GM23338 (cell line): ENCODE data around the gene SLC50A1. TPM values are rescaled to one million over a fixed set of nuclear protein-coding genes. Genes with fewer than 3 reads are reported as not detected.

Experiments
- ATAC-seq: fragments of 200-7000 bp; cut with Tn5 transposase; 3 replicates; pipeline ENCODE4 v1.9.1; 2020
- DNase-seq: peaks from one replicate; pipeline ENCODE4 v3.0.0-alpha.2; 2015; ENCODE audit warnings: low spot score
- H2AFZ ChIP-seq: fragments of 200-600 bp; sonication (generic); 2 replicates; pipeline ENCODE4 v1.8.0; 2016; ENCODE audit warnings: antibody characterized with exemption, mild to moderate bottlenecking, moderate library complexity
- H3F3A ChIP-seq: fragments of 200-600 bp; sonication (generic); replicated peaks from 2 replicates; pipeline ENCODE4 v1.8.0; 2017; ENCODE audit warnings: antibody characterized with exemption, mixed run types, low read depth
- H3K27ac ChIP-seq: fragments of 200-600 bp; sonication (generic); 2 replicates; pipeline ENCODE4 v1.6.1; 2016; ENCODE audit warnings: low read depth
- H3K27me3 ChIP-seq: fragments of 200-600 bp; sonication (generic); 2 replicates; pipeline ENCODE4 v1.8.0; 2016; ENCODE audit warnings: mild to moderate bottlenecking, mixed run types, moderate library complexity; ENCODE audit not compliant: insufficient read depth
- H3K36me3 ChIP-seq: fragments of 200-600 bp; sonication (generic); 2 replicates; pipeline ENCODE4 v1.8.0; 2016; ENCODE audit warnings: mild to moderate bottlenecking; ENCODE audit not compliant: insufficient read depth
- H3K4me1 ChIP-seq: fragments of 200-600 bp; sonication (generic); 2 replicates; pipeline ENCODE4 v1.8.0; 2016; ENCODE audit warnings: mild to moderate bottlenecking, moderate library complexity; ENCODE audit not compliant: insufficient read depth
- H3K4me2 ChIP-seq: fragments of 200-600 bp; sonication (generic); 2 replicates; pipeline ENCODE4 v1.7.1; 2017; ENCODE audit warnings: mixed run types
- H3K4me3 ChIP-seq: fragments of 200-600 bp; sonication (generic); 2 replicates; pipeline ENCODE4 v1.6.1; 2016; ENCODE audit warnings: mixed run types
- H3K79me2 ChIP-seq: fragments of 200-600 bp; sonication (generic); replicated peaks from 2 replicates; pipeline ENCODE4 v1.8.0; 2017; ENCODE audit warnings: mild to moderate bottlenecking; ENCODE audit not compliant: insufficient read depth
- H3K9me2 ChIP-seq: fragments of 200-600 bp; sonication (generic); 2 replicates; pipeline ENCODE4 v1.8.0; 2017; ENCODE audit not compliant: insufficient read depth
- H4K20me1 ChIP-seq: fragments of 200-600 bp; sonication (generic); replicated peaks from 2 replicates; pipeline ENCODE4 v1.8.0; 2017; ENCODE audit warnings: mild to moderate bottlenecking; ENCODE audit not compliant: insufficient read depth
- H3K27ac Mint-ChIP-seq: 2 replicates; pipeline ENCODE4 v1.8.0; 2020; ENCODE audit warnings: inconsistent platforms, mild to moderate bottlenecking, moderate library complexity, mixed read lengths
- H3K27me3 Mint-ChIP-seq: 3 replicates; pipeline ENCODE4 v1.8.0; 2022; ENCODE audit warnings: low read depth, mild to moderate bottlenecking, moderate library complexity, mixed read lengths, inconsistent platforms; ENCODE audit not compliant: insufficient read depth, poor library complexity
- H3K36me3 Mint-ChIP-seq: 3 replicates; pipeline ENCODE4 v1.8.0; 2021; ENCODE audit warnings: low read depth, mild to moderate bottlenecking, inconsistent platforms, moderate library complexity, mixed read lengths
- H3K4me1 Mint-ChIP-seq: 3 replicates; pipeline ENCODE4 v1.8.0; 2020; ENCODE audit warnings: mild to moderate bottlenecking, inconsistent platforms, mixed read lengths
- H3K4me3 Mint-ChIP-seq: 3 replicates; pipeline ENCODE4 v1.8.0; 2021; ENCODE audit warnings: moderate library complexity, mild to moderate bottlenecking, inconsistent platforms, mixed read lengths
- H3K9me3 Mint-ChIP-seq: 3 replicates; pipeline ENCODE4 v1.8.0; 2020; ENCODE audit warnings: moderate library complexity, mild to moderate bottlenecking, inconsistent platforms, mixed read lengths
- CREB1 ChIP-seq: fragments of 250-450 bp; sonication (Bioruptor Pico); IDR thresholded peaks from 2 replicates; pipeline ENCODE4 v1.5.0; 2020; ENCODE audit warnings: low read depth, mild to moderate bottlenecking, moderate library complexity
- ETS1 ChIP-seq: IDR thresholded peaks from 2 replicates; pipeline ENCODE4 v1.6.1; 2016; ENCODE audit warnings: antibody characterized with exemption
- EZH2phosphoT487 ChIP-seq: fragments of 200-600 bp; sonication (generic); IDR thresholded peaks from one replicate; pipeline ENCODE4 v1.8.1; 2018; ENCODE audit warnings: antibody characterized with exemption; ENCODE audit not compliant: unreplicated experiment
- JUNB ChIP-seq: IDR thresholded peaks from one replicate; pipeline ENCODE4 v1.6.1; 2016; ENCODE audit warnings: antibody characterized with exemption; ENCODE audit not compliant: unreplicated experiment
- POLR2AphosphoS5 ChIP-seq: IDR thresholded peaks from 2 replicates; pipeline ENCODE4 v1.6.1; 2016; ENCODE audit warnings: antibody characterized with exemption, low read depth
- REST ChIP-seq: IDR thresholded peaks from one replicate; pipeline ENCODE4 v1.6.1; 2018; ENCODE audit warnings: antibody characterized with exemption; ENCODE audit not compliant: unreplicated experiment
- STAT1 ChIP-seq: IDR thresholded peaks from one replicate; pipeline ENCODE4 v1.6.1; 2016; ENCODE audit warnings: antibody characterized with exemption; ENCODE audit not compliant: unreplicated experiment
- ZNF114 ChIP-seq: fragments of 250-450 bp; sonication (Bioruptor Pico); IDR thresholded peaks from 2 replicates; pipeline ENCODE4 v1.5.0; 2020; ENCODE audit warnings: mild to moderate bottlenecking, moderate library complexity
- ZNF331 ChIP-seq: fragments of 250-450 bp; sonication (Bioruptor Pico); IDR thresholded peaks from 2 replicates; pipeline ENCODE4 v1.5.0; 2020; ENCODE audit warnings: low read depth, mild to moderate bottlenecking, moderate library complexity
- ZNF462 ChIP-seq: fragments of 250-450 bp; sonication (Bioruptor Pico); IDR thresholded peaks from 2 replicates; pipeline ENCODE4 v1.5.0; 2020; ENCODE audit warnings: mild to moderate bottlenecking, moderate library complexity
- polyA plus RNA-seq: library from polyadenylated mRNA; unstranded; fragments of >200 nt; fragmentation: Nextera tagmentation; extraction: Ambion mirVana; gene quantifications from 2 replicates; pipeline ENCODE4 v1.2.1, GENCODE V29; 2016
- total RNA-seq: library from RNA; depleted of rRNA; stranded (reverse); fragments of >200 nt; shearing (Covaris generic); gene quantifications from 2 replicates; pipeline ENCODE4 v1.2.3, GENCODE V29; 2014

Gene SLC50A1
- total and polyA plus RNA-seq, 2 experiments from 2014 or later: 30.0 to 63.9 TPM

GRCh38 chr1:155179112-155180031, 43.7 kb downstream of the SLC50A1 start (continued):
- TF ChIP-seq REST (no peak), CREB1 (CRISPR knock-in tag) (no peak), JUNB (no peak), ZNF331 (CRISPR knock-in tag) (no peak)

- H3K36me3 Mint-ChIP-seq: peaks cover 54% of the 10 kb centered on the region
- H3K4me1 Mint-ChIP-seq: peaks cover 18% of the 10 kb centered on the region
- H3F3A ChIP-seq: no peaks in the 10 kb centered on the region
- no peak overlapping the region for H3K27ac ChIP-seq
- no peaks in the 10 kb centered on the region for H3K9me3 Mint-ChIP-seq
- H3K4me3 Mint-ChIP-seq: no peak overlapping the region
- no peak overlapping the region for H3K4me3 ChIP-seq
- H3K27me3 ChIP-seq: no peaks in the 10 kb centered on the region
- peaks cover 20% of the 10 kb centered on the region; the same call in 1 of the 2 replicates for H3K36me3 ChIP-seq
- DNase-seq (no peak), ATAC-seq (no peak)
- peaks cover 14% of the 10 kb centered on the region; the same call in 1 of the 2 replicates for H3K4me1 ChIP-seq
- H3K79me2 ChIP-seq: no peaks in the 10 kb centered on the region
- H3K9me2 ChIP-seq: no peaks in the 10 kb centered on the region
- H2AFZ ChIP-seq: no peak overlapping the region
- H3K4me2 ChIP-seq: no peak overlapping the region
- H4K20me1 ChIP-seq: no peaks in the 10 kb centered on the region
- no peak overlapping the region for H3K27ac Mint-ChIP-seq
- peaks cover 10% of the 10 kb centered on the region for H3K27me3 Mint-ChIP-seq
- TF ChIP-seq CREB1 (CRISPR knock-in tag): no peak
- no peak for TF ChIP-seq ETS1
- no peak for TF ChIP-seq POLR2AphosphoS5
- no peak for TF ChIP-seq JUNB
- TF ChIP-seq ZNF114 (CRISPR knock-in tag): no peak
- no peak for TF ChIP-seq ZNF331 (CRISPR knock-in tag)
- TF ChIP-seq ZNF462 (CRISPR knock-in tag): no peak
- no peak for TF ChIP-seq EZH2phosphoT487
- TF ChIP-seq STAT1: no peak
Observed at GRCh38 chr1:155181371-155182051, 45.9 kb downstream of the SLC50A1 start.
